T1000 (cell line): ENCODE data around the gene RAB1B.
A peak's percentile ranks its signal among the peaks of the same experiment; 100 is the strongest.

Source experiments
- DNase-seq: peaks from one replicate; lab custom pipeline; 2025; ENCODE audit warnings: mixed read lengths; lab: John Stamatoyannopoulos, UW

Gene RAB1B

GRCh38 chr11:66322732-66323427 is 54.4 kb downstream of the RAB1B start:
- DNase-seq, result no peak

GRCh38 chr11:66323684-66324083 is 55.2 kb downstream of the RAB1B start:
- no peak for DNase-seq

GRCh38 chr11:66324664-66325063 is 56.2 kb downstream of the RAB1B start:
- no peak for DNase-seq

- no peak for DNase-seq
These were observed 56.8 kb downstream of the RAB1B start for GRCh38 chr11:66325263-66325671.

- peak; percentile 57 for DNase-seq
These were observed 58.0 kb downstream of the RAB1B start for GRCh38 chr11:66326261-66327111.
